ENCODE measurements around the gene ID1. TPM values are rescaled to one million over a fixed set of nuclear protein-coding genes. Genes with fewer than 3 reads are reported as not detected.
"Not testable (repeated sequence)": the region's sequence is repeated elsewhere in the genome, so short reads cannot be mapped to it uniquely, and the experiment has no call there.

The ID1 gene
- total RNA-seq, 1 experiment from 2014 or later = 23.3 TPM

GRCh38 chr20:31594558-31595379 lies 10.3 kb upstream of the ID1 start:
- peak; percentile 32 for DNase-seq (ENCODE audit: low read depth, low spot score)
- in situ Hi-C loops (cut with HindIII; ENCODE audit: low pct_unique_long_range_greater_than_20kb, low sequenced_read_pairs) = no loop called here

DNA sequence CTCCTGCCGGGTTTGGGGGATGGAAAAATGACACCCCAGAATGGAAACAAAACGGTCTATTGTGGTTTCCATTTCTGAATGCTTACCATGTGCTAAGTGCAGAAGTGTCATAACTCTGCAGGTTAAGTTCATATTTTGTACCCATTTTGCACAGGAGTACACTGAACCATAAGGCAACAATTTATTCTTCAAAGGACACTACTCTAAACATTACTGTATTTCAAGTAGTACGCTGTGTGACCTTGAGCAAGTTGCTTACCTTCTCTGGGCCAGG lies 9.8 kb upstream of the ID1 start:
- in situ Hi-C loops (cut with HindIII; ENCODE audit: low pct_unique_long_range_greater_than_20kb, low sequenced_read_pairs) = no loop called here
- DNase-seq (ENCODE audit: low read depth, low spot score) = no peak

- in situ Hi-C loops (cut with HindIII; ENCODE audit: low pct_unique_long_range_greater_than_20kb, low sequenced_read_pairs) = no loop called here
- DNase-seq (ENCODE audit: low read depth, low spot score) = peak; percentile 91
Observed at GRCh38 chr20:31595654-31596411, 9.3 kb upstream of the ID1 start.

DNA sequence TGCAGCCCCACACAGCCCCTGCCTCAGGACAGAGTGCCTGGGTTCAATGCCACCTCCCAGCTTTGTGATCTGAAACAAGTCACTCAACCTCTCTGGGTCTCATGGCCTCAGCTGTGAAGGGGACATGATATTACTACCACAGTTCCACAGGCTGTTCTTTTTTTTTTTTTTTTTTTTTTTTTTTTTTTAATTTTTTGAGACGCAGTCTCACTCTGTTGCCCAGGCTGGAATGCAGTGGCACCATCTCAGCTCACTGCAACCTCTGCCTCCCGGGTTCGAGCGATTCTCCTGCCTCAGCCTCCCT lies 8.7 kb upstream of the ID1 start:
- DNase-seq (ENCODE audit: low read depth, low spot score); in situ Hi-C loops (cut with HindIII; ENCODE audit: low pct_unique_long_range_greater_than_20kb, low sequenced_read_pairs): not testable (repeated sequence)

- in situ Hi-C loops (cut with HindIII; ENCODE audit: low pct_unique_long_range_greater_than_20kb, low sequenced_read_pairs) = no loop called here
- no peak for DNase-seq (ENCODE audit: low read depth, low spot score)
Observed at GRCh38 chr20:31596831-31597480, 8.1 kb upstream of the ID1 start.

DNA sequence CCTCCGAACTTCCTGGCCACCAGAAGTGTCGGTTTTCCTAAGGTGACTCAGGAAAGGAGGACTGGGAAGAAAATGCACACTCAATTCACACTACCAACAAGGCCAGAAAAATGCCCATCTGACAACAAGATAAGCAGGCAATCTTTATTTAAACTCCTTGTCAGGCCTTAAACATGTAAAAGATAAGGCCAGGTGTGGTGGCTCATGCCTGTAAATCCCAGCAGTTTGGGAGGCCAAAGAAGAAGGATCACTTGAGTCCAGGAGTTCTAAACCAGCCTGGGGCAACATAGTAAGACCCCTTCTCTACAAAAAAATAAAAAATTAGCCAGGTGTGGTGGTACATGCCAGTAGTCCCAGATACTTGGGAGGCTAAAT lies 7.6 kb upstream of the ID1 start:
- no peak for DNase-seq (ENCODE audit: low read depth, low spot score)
- in situ Hi-C loops (cut with HindIII; ENCODE audit: low pct_unique_long_range_greater_than_20kb, low sequenced_read_pairs) = no loop called here

- in situ Hi-C loops (cut with HindIII; ENCODE audit: low pct_unique_long_range_greater_than_20kb, low sequenced_read_pairs) = no loop called here
- DNase-seq (ENCODE audit: low read depth, low spot score) = no peak
Observed at GRCh38 chr20:31602431-31602778, 2.7 kb upstream of the ID1 start.

GRCh38 chr20:31602779-31603441 lies 2.2 kb upstream of the ID1 start:
- peak; percentile 22 for DNase-seq (ENCODE audit: low read depth, low spot score)
- in situ Hi-C loops (cut with HindIII; ENCODE audit: low pct_unique_long_range_greater_than_20kb, low sequenced_read_pairs) = no loop called here

DNA sequence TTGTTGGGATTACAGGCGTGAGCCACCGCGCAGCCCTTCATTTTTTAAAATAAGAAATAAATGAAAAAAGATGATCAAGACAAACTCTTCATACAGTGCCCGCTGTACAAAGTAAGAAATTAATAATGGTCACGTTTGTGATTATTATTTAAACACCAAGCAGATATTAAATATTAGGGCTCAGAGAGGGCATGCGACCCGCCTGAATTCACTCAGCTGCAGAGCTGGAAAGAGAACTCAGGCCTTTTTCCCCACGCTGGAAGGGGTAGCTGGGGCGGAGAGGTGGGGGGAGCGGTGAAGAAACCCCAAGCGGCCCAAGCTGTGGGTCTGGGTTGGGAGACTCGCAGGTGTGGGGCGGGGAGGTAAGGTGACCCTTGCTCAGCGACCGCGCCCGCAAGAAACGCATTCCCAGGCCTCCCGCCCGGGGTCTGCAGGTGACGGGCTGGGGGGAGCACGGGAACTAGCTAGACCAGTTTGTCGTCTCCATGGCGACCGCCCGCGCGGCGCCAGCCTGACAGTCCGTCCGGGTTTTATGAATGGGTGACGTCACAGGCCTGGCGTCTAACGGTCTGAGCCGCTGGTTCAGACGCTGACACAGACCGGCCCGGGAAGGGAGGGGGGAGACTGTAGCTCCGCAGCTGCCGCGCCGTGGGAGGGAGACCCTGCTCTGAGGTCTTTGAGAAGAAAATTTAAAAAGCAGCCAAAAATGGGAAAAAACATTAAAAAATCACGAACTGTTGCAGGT lies 1.1 kb upstream of the ID1 start:
- in situ Hi-C loops (cut with HindIII; ENCODE audit: low pct_unique_long_range_greater_than_20kb, low sequenced_read_pairs) = no loop called here
- peak; percentile 98 for DNase-seq (ENCODE audit: low read depth, low spot score)

DNA sequence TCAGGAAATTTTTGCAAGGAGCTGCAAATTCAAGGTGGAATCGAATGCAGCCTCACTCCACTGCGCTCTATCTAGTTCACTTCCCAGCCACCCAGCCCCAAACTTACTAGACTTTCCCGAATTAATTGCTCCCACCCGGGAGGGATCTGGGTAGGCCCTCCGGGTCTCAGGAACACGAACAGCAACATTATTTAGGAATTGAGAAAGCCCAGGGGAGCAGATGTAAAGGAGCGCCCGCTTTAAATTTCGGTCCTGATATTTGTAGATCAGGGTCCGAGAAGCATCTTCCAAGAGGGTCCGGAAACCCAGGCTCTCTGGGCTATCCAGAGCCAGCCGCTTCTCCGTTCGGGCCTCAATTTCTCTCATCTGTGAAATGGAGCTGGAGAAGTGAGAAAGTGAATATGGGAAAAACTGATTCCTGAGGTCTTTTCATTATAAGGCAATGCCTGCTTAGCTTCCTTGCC lies 490 bp upstream of the ID1 start:
- DNase-seq (ENCODE audit: low read depth, low spot score) = no peak
- in situ Hi-C loops (cut with HindIII; ENCODE audit: low pct_unique_long_range_greater_than_20kb, low sequenced_read_pairs) = no loop called here

GRCh38 chr20:31605902-31606803 lies 1.1 kb downstream of the ID1 start:
- DNase-seq (ENCODE audit: low read depth, low spot score) = no peak
- in situ Hi-C loops (cut with HindIII; ENCODE audit: low pct_unique_long_range_greater_than_20kb, low sequenced_read_pairs) = no loop called here

GRCh38 chr20:31606804-31607639 lies 1.9 kb downstream of the ID1 start:
- in situ Hi-C loops (cut with HindIII; ENCODE audit: low pct_unique_long_range_greater_than_20kb, low sequenced_read_pairs) = no loop called here
- no peak for DNase-seq (ENCODE audit: low read depth, low spot score)

DNA sequence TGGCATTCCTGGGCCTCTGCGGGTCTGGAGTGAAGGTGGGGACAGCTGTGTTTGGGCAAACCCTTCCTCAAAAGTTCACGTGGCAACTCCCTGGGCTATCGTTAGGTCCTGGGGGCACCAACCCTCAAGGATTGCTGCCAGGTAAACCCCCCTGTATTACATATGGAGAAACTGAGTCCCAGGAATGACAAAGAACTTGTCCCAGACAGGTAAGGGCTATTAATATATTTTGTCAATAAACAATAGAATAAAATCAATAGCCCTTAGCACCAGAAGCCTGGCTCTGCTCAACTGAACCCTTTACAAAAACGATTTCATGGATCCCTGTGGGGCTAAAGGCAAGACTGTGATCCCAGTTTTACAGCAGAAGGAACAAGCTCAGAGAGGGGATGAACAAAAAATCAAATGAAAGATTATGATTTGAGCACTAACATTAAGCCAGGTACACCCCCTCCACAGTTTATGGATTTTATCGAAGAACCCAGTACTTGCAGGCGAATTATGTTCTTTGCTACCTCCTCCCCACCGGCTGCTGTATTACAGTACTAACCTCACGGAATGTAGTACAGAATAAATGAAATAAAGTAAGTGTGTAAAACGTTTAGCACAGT lies 2.7 kb downstream of the ID1 start:
- in situ Hi-C loops (cut with HindIII; ENCODE audit: low pct_unique_long_range_greater_than_20kb, low sequenced_read_pairs) = no loop called here
- no peak for DNase-seq (ENCODE audit: low read depth, low spot score)

DNA sequence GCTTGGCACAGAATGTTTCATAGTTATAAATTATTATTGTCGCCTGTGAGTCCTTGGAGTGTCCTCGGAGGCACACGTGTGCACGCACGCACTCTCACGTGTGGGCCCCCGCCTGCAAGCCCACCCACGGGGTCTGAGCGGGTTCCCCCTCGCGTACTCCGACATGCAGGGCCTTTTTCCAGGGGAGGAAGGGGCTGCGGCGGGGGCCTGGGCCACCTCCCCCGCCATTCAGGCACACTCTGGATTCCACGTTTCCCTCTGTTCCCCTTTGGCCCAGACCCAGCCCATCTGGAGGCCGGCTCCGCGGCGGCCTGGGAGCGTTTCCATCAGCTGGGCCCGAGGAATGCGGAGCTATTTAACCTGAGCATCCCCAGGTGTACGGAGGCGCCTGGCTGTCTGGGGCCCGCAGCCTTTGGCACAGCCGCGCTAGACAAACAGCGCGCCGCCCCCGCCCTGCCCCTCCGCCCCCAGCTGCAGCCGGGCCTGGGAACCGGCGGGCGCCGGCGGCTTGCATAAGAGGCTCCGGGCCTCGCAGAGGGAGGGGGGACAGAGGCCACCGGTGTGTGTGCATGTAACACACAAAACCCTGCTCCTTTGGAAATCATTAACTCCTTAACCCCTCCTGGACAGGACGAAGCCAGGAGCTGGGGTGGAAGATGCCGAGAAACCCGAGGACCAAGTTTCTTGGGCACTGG lies 3.3 kb downstream of the ID1 start:
- DNase-seq (ENCODE audit: low read depth, low spot score) = no peak
- in situ Hi-C loops (cut with HindIII; ENCODE audit: low pct_unique_long_range_greater_than_20kb, low sequenced_read_pairs) = no loop called here

DNA sequence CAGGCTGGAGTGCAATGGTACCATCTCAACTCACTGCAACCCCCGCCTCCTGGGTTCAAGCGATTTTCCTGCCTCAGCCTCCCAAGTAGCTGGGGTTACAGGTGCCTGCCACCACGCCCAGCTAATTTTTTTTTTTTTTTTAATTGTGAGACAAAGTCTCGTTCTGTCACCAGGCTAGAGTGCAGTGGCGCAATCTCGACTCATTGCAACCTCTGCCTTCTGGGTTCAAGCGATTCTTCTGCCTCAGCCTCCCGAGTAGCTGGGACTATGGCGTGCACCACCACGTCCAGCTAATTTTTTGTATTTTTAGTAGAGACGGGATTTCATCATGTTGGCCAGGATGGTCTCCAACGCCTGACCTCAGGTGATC lies 7.2 kb downstream of the ID1 start:
- not testable (repeated sequence) for DNase-seq (ENCODE audit: low read depth, low spot score)

More for the DNA sequence above, 7.2 kb downstream of the ID1 start:
- in situ Hi-C loops (cut with HindIII; ENCODE audit: low pct_unique_long_range_greater_than_20kb, low sequenced_read_pairs) = not testable (repeated sequence)
